SK-N-SH treated with all-trans-retinoic acid at 6 μM for 48 hours (cell line): ENCODE data around the gene ABCC1.

Source experiments
- ATAC-seq: fragments of 200-7000 bp; cut with Tn5 transposase; 3 replicates; pipeline ENCODE4 v1.9.1; 2020; ENCODE audit warnings: mild to moderate bottlenecking, moderate library complexity
- ARNTL ChIP-seq: fragments of 450-650 bp; formaldehyde crosslinking; IDR thresholded peaks from 2 replicates; pipeline ENCODE4 v1.5.0; 2020; ENCODE audit warnings: low read depth, mild to moderate bottlenecking, moderate library complexity, borderline replicate concordance
- BACH2 ChIP-seq: fragments of 250-450 bp; sonication (Bioruptor Pico); IDR thresholded peaks from 2 replicates; pipeline ENCODE4 v1.9.0; 2021; ENCODE audit warnings: mild to moderate bottlenecking, borderline replicate concordance
- CSDC2 ChIP-seq: fragments of 250-450 bp; sonication (Bioruptor Pico); IDR thresholded peaks from 2 replicates; pipeline ENCODE4 v1.5.0; 2020; ENCODE audit warnings: mild to moderate bottlenecking, moderate library complexity
- ESRRG ChIP-seq: fragments of 250-450 bp; sonication (Bioruptor Pico); IDR thresholded peaks from 2 replicates; pipeline ENCODE4 v1.6.1; 2021; ENCODE audit warnings: mild to moderate bottlenecking
- GLIS3 ChIP-seq: fragments of 250-450 bp; sonication (Bioruptor Pico); IDR thresholded peaks from 2 replicates; pipeline ENCODE4 v1.5.0; 2020; ENCODE audit warnings: mild to moderate bottlenecking, moderate library complexity
- ISL1 ChIP-seq: fragments of 250-450 bp; sonication (Bioruptor Pico); IDR thresholded peaks from 2 replicates; pipeline ENCODE4 v2.1.2; 2022; ENCODE audit warnings: mild to moderate bottlenecking, moderate library complexity
- OSR1 ChIP-seq: fragments of 250-450 bp; sonication (Bioruptor Pico); IDR thresholded peaks from 2 replicates; pipeline ENCODE4 v1.8.0; 2022; ENCODE audit warnings: moderate library complexity, mild to moderate bottlenecking, inconsistent platforms
- PPARA ChIP-seq: fragments of 250-450 bp; sonication (Bioruptor Pico); IDR thresholded peaks from 2 replicates; pipeline ENCODE4 v1.5.0; 2020; ENCODE audit warnings: mild to moderate bottlenecking, borderline replicate concordance
- RARB ChIP-seq: fragments of 250-450 bp; sonication (Bioruptor Pico); IDR thresholded peaks from 2 replicates; pipeline ENCODE4 v1.8.0; 2021; ENCODE audit warnings: mild to moderate bottlenecking, moderate library complexity
- SNAI2 ChIP-seq: fragments of 250-450 bp; sonication (Bioruptor Pico); IDR thresholded peaks from 2 replicates; pipeline ENCODE4 v1.5.0; 2020; ENCODE audit warnings: mild to moderate bottlenecking, moderate library complexity
- TCF4 ChIP-seq: fragments of 250-450 bp; sonication (Bioruptor Pico); IDR thresholded peaks from 2 replicates; pipeline ENCODE4 v1.8.0; 2021; ENCODE audit warnings: mild to moderate bottlenecking, moderate library complexity, borderline replicate concordance
- TOX ChIP-seq: fragments of 250-450 bp; sonication (Bioruptor Pico); IDR thresholded peaks from 2 replicates; pipeline ENCODE4 v1.8.0; 2021; ENCODE audit warnings: mild to moderate bottlenecking, moderate library complexity, borderline replicate concordance
- ZC3H10 ChIP-seq: fragments of 250-450 bp; sonication (Bioruptor Pico); IDR thresholded peaks from 2 replicates; pipeline ENCODE4 v1.5.1; 2021; ENCODE audit warnings: mild to moderate bottlenecking, moderate library complexity
- ZFP30 ChIP-seq: fragments of 450-650 bp; formaldehyde crosslinking; IDR thresholded peaks from 2 replicates; pipeline ENCODE4 v1.5.0; 2022; ENCODE audit warnings: mild to moderate bottlenecking, moderate library complexity
- ZNF565 ChIP-seq: fragments of 450-650 bp; formaldehyde crosslinking; conservative IDR thresholded peaks from 2 replicates; pipeline ENCODE4 v1.5.0; 2020; ENCODE audit warnings: low read depth, mild to moderate bottlenecking, moderate library complexity
- ZNF70 ChIP-seq: fragments of 450-650 bp; formaldehyde crosslinking; IDR thresholded peaks from 2 replicates; pipeline ENCODE4 v1.5.0; 2020; ENCODE audit warnings: mild to moderate bottlenecking, moderate library complexity
- ZNF8 ChIP-seq: fragments of 450-650 bp; formaldehyde crosslinking; IDR thresholded peaks from 2 replicates; pipeline ENCODE4 v1.5.0; 2020; ENCODE audit warnings: mild to moderate bottlenecking, moderate library complexity
- TF ChIP-seq, protein P1 (sequence below): fragments of 250-450 bp; sonication (Bioruptor Pico); IDR thresholded peaks from 2 replicates; pipeline ENCODE4 v1.8.0; 2020; ENCODE audit warnings: mild to moderate bottlenecking, moderate library complexity, borderline replicate concordance
- TF ChIP-seq, protein P2 (sequence below): fragments of 250-450 bp; sonication (Bioruptor Pico); IDR thresholded peaks from 2 replicates; pipeline ENCODE4 v1.8.0; 2021; ENCODE audit warnings: low read depth, mild to moderate bottlenecking, moderate library complexity, borderline replicate concordance
- TF ChIP-seq, protein P3 (sequence below): fragments of 250-450 bp; sonication (Bioruptor Pico); IDR thresholded peaks from 2 replicates; pipeline ENCODE4 v1.5.1; 2020; ENCODE audit warnings: low read depth, mild to moderate bottlenecking, moderate library complexity
- TF ChIP-seq, protein P4 (sequence below): fragments of 250-450 bp; sonication (Bioruptor Pico); IDR thresholded peaks from 2 replicates; pipeline ENCODE4 v1.5.0; 2020; ENCODE audit warnings: mild to moderate bottlenecking, moderate library complexity
- TF ChIP-seq, protein P5 (sequence below): fragments of 250-450 bp; sonication (Bioruptor Pico); IDR thresholded peaks from 2 replicates; pipeline ENCODE4 v1.5.1; 2021; ENCODE audit warnings: mild to moderate bottlenecking, moderate library complexity

Gene ABCC1

DNA sequence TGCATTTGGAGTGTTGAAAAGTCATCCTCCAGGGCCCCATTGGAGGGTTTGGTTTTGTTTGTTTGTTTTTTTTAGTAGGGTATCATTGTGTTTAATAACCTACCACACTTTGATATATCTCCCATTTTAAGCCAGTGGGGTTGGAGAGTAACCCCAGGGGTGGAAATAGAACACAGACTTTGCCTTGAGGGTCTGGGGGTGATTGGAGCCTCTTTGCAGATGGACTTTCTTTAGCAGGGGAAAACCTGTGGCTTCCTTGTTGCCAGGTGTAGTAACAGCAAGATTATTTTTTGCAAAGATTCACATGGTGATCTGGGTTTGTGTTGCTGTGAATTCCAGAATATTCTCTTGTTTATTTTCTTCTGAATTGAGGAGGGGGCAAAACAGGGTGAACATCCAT is 1.5 kb downstream of the ABCC1 start (continued):
- TF ChIP-seq, protein P1, sequence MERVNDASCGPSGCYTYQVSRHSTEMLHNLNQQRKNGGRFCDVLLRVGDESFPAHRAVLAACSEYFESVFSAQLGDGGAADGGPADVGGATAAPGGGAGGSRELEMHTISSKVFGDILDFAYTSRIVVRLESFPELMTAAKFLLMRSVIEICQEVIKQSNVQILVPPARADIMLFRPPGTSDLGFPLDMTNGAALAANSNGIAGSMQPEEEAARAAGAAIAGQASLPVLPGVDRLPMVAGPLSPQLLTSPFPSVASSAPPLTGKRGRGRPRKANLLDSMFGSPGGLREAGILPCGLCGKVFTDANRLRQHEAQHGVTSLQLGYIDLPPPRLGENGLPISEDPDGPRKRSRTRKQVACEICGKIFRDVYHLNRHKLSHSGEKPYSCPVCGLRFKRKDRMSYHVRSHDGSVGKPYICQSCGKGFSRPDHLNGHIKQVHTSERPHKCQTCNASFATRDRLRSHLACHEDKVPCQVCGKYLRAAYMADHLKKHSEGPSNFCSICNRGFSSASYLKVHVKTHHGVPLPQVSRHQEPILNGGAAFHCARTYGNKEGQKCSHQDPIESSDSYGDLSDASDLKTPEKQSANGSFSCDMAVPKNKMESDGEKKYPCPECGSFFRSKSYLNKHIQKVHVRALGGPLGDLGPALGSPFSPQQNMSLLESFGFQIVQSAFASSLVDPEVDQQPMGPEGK (CRISPR knock-in tag), result no peak
- TF ChIP-seq ESRRG (no peak), SNAI2 (CRISPR knock-in tag) (no peak), PPARA (CRISPR knock-in tag) (no peak), ISL1 (CRISPR knock-in tag) (no peak), BACH2 (no peak), ZFP30 (CRISPR knock-in tag) (no peak), GLIS3 (no peak)
- TF ChIP-seq, protein P2, sequence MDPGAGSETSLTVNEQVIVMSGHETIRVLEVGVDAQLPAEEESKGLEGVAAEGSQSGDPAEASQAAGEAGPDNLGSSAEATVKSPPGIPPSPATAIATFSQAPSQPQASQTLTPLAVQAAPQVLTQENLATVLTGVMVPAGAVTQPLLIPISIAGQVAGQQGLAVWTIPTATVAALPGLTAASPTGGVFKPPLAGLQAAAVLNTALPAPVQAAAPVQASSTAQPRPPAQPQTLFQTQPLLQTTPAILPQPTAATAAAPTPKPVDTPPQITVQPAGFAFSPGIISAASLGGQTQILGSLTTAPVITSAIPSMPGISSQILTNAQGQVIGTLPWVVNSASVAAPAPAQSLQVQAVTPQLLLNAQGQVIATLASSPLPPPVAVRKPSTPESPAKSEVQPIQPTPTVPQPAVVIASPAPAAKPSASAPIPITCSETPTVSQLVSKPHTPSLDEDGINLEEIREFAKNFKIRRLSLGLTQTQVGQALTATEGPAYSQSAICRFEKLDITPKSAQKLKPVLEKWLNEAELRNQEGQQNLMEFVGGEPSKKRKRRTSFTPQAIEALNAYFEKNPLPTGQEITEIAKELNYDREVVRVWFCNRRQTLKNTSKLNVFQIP (CRISPR knock-in tag), result no peak

DNA sequence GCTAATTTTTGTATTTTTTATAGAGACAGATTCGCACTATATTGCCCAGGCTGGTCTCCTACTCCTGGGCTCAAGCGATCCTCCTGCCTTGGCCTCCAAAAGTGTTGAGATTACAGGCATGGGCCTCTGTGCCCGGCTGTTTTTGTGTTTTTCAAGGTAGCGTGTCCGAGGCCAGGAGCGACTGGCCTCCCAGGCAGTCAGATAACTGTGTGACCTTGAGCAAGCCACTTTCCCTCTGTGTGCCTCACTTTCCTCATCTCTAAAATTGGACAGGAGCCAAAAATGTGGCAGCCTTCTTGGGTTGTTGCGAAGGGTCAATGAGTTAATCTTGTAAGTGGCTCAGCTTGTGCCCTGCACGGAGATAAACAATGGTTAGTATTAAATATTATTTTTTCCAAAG is 2.4 kb downstream of the ABCC1 start:
- TF ChIP-seq TOX (CRISPR knock-in tag) (no peak), ISL1 (CRISPR knock-in tag) (no peak), ARNTL (CRISPR knock-in tag) (no peak), OSR1 (CRISPR knock-in tag) (no peak), GLIS3 (no peak), ZFP30 (CRISPR knock-in tag) (no peak), CSDC2 (CRISPR knock-in tag) (no peak), TCF4 (CRISPR knock-in tag) (no peak), RARB (no peak), ZC3H10 (CRISPR knock-in tag) (no peak), SNAI2 (CRISPR knock-in tag) (no peak)
- TF ChIP-seq, protein P2 (CRISPR knock-in tag), result no peak
- TF ChIP-seq, protein P3, sequence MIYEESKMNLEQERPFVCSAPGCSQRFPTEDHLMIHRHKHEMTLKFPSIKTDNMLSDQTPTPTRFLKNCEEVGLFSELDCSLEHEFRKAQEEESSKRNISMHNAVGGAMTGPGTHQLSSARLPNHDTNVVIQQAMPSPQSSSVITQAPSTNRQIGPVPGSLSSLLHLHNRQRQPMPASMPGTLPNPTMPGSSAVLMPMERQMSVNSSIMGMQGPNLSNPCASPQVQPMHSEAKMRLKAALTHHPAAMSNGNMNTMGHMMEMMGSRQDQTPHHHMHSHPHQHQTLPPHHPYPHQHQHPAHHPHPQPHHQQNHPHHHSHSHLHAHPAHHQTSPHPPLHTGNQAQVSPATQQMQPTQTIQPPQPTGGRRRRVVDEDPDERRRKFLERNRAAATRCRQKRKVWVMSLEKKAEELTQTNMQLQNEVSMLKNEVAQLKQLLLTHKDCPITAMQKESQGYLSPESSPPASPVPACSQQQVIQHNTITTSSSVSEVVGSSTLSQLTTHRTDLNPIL (CRISPR knock-in tag), result no peak
- TF ChIP-seq, protein P4, sequence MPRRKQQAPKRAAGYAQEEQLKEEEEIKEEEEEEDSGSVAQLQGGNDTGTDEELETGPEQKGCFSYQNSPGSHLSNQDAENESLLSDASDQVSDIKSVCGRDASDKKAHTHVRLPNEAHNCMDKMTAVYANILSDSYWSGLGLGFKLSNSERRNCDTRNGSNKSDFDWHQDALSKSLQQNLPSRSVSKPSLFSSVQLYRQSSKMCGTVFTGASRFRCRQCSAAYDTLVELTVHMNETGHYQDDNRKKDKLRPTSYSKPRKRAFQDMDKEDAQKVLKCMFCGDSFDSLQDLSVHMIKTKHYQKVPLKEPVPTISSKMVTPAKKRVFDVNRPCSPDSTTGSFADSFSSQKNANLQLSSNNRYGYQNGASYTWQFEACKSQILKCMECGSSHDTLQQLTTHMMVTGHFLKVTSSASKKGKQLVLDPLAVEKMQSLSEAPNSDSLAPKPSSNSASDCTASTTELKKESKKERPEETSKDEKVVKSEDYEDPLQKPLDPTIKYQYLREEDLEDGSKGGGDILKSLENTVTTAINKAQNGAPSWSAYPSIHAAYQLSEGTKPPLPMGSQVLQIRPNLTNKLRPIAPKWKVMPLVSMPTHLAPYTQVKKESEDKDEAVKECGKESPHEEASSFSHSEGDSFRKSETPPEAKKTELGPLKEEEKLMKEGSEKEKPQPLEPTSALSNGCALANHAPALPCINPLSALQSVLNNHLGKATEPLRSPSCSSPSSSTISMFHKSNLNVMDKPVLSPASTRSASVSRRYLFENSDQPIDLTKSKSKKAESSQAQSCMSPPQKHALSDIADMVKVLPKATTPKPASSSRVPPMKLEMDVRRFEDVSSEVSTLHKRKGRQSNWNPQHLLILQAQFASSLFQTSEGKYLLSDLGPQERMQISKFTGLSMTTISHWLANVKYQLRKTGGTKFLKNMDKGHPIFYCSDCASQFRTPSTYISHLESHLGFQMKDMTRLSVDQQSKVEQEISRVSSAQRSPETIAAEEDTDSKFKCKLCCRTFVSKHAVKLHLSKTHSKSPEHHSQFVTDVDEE (CRISPR knock-in tag), result no peak
- TF ChIP-seq, protein P5, sequence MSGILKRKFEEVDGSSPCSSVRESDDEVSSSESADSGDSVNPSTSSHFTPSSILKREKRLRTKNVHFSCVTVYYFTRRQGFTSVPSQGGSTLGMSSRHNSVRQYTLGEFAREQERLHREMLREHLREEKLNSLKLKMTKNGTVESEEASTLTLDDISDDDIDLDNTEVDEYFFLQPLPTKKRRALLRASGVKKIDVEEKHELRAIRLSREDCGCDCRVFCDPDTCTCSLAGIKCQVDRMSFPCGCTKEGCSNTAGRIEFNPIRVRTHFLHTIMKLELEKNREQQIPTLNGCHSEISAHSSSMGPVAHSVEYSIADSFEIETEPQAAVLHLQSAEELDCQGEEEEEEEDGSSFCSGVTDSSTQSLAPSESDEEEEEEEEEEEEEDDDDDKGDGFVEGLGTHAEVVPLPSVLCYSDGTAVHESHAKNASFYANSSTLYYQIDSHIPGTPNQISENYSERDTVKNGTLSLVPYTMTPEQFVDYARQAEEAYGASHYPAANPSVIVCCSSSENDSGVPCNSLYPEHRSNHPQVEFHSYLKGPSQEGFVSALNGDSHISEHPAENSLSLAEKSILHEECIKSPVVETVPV (CRISPR knock-in tag), result no peak
- ATAC-seq, result no peak

DNA sequence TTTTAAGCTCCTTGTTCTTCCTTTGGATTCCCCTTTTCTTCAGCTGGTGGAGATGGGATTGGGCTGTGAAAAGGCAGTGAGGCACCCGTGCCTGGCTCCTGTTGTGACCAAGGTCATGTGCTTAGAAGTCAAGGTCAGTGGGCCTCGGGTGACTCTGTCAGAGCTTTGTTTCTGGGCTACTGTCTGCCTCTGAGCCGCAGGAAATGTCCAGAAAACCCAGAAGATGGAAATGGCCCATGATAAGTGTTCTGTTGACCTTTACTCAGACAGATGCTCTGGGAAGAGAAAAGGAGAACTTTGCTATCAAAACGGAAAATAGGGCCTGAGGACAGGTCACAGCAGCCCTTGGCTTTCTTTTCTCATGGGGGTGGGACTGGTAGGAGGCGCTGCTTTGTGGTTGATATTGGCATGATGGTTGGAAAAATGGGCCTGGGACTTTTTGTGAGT is 2.9 kb downstream of the ABCC1 start:
- no peak for ATAC-seq
- TF ChIP-seq ISL1 (CRISPR knock-in tag) (no peak), PPARA (CRISPR knock-in tag) (no peak), OSR1 (CRISPR knock-in tag) (no peak), ZNF8 (no peak), ZFP30 (CRISPR knock-in tag) (no peak), ARNTL (CRISPR knock-in tag) (no peak), ZNF565 (CRISPR knock-in tag) (no peak), ESRRG (no peak), ZC3H10 (CRISPR knock-in tag) (no peak), SNAI2 (CRISPR knock-in tag) (no peak), ZNF70 (CRISPR knock-in tag) (no peak), TOX (CRISPR knock-in tag) (no peak)
- TF ChIP-seq, protein P2 (CRISPR knock-in tag), result no peak
- TF ChIP-seq, protein P1 (CRISPR knock-in tag), result no peak
